Neutrophil (primary cell): ENCODE measurements around the gene DOK7.
"Not testable (repeated sequence)": the region's sequence is repeated elsewhere in the genome, so short reads cannot be mapped to it uniquely, and the experiment has no call there.

ENCODE experiments used
- H3K27ac ChIP-seq: fragments of 200-600 bp; sonication (generic); 2 replicates; pipeline ENCODE4 v1.5.1; 2016; ENCODE audit warnings: mild to moderate bottlenecking, moderate library complexity
- H3K27me3 ChIP-seq: fragments of 200-600 bp; sonication (generic); 2 replicates; pipeline ENCODE4 v1.6.0; 2016; ENCODE audit warnings: mild to moderate bottlenecking
- H3K36me3 ChIP-seq: fragments of 200-600 bp; sonication (generic); 2 replicates; pipeline ENCODE4 v1.5.1; 2017
- H3K4me1 ChIP-seq, 2 experiments: fragments of 200-600 bp in 1 of 2; sonication (generic) in 1 of 2; 1 replicate in 1 of 2; 2 replicates in 1 of 2; pipeline versions ENCODE4 v1.5.1 to v1.6.1; 2013 to 2016; ENCODE audit warnings: low read depth in 1 of 2, low read length in 1 of 2, mild to moderate bottlenecking in 1 of 2, moderate library complexity in 1 of 2; ENCODE audit not compliant: control insufficient read depth in 1 of 2, insufficient read depth in 1 of 2
- H3K4me3 ChIP-seq, 2 experiments: fragments of 200-600 bp in 1 of 2; sonication (generic) in 1 of 2; 1 replicate in 1 of 2; 2 replicates in 1 of 2; pipeline ENCODE4 v1.5.1; 2013 to 2016; ENCODE audit warnings: low read depth in 1 of 2, low read length in 1 of 2, mild to moderate bottlenecking in 1 of 2, moderate library complexity in 1 of 2
- H3K9me3 ChIP-seq: fragments of 200-600 bp; sonication (generic); 2 replicates; pipeline ENCODE4 v1.5.1; 2016
- TF ChIP-seq, protein P1 (sequence below): fragments of 200-600 bp; sonication (generic); IDR thresholded peaks from 2 replicates; pipeline ENCODE4 v1.5.1; 2016; ENCODE audit warnings: antibody characterized with exemption

DOK7 gene

DNA sequence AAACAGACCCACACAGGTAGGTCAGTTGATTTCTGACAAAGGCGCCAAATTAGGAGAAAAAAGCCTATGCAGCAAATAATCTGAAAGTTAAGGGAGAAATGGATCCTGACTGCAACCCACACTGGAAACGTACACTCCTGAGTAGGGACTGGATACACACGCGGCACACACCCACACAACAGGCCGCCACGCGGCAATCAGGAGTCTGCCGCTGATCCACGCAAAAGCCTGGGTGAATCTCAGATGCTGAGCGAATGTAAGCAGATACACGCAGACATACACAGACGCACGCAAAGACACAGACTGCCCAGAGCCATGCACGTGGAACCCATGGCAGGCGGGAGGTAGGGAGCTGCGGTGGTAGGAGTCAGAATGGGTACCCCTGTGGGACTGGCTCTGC, 47.4 kb downstream of the DOK7 start:
- peaks cover 11 to 14% of the 10 kb centered on the region in 2 experiments for H3K4me1 ChIP-seq
- TF ChIP-seq, protein P1, sequence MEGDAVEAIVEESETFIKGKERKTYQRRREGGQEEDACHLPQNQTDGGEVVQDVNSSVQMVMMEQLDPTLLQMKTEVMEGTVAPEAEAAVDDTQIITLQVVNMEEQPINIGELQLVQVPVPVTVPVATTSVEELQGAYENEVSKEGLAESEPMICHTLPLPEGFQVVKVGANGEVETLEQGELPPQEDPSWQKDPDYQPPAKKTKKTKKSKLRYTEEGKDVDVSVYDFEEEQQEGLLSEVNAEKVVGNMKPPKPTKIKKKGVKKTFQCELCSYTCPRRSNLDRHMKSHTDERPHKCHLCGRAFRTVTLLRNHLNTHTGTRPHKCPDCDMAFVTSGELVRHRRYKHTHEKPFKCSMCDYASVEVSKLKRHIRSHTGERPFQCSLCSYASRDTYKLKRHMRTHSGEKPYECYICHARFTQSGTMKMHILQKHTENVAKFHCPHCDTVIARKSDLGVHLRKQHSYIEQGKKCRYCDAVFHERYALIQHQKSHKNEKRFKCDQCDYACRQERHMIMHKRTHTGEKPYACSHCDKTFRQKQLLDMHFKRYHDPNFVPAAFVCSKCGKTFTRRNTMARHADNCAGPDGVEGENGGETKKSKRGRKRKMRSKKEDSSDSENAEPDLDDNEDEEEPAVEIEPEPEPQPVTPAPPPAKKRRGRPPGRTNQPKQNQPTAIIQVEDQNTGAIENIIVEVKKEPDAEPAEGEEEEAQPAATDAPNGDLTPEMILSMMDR: no peak
- H3K9me3 ChIP-seq: no peaks in the 10 kb centered on the region
- H3K27me3 ChIP-seq: no peaks in the 10 kb centered on the region
- H3K36me3 ChIP-seq: peaks cover 98% of the 10 kb centered on the region
- H3K4me3 ChIP-seq: no peak overlapping the region
- H3K27ac ChIP-seq: no peak overlapping the region

DNA sequence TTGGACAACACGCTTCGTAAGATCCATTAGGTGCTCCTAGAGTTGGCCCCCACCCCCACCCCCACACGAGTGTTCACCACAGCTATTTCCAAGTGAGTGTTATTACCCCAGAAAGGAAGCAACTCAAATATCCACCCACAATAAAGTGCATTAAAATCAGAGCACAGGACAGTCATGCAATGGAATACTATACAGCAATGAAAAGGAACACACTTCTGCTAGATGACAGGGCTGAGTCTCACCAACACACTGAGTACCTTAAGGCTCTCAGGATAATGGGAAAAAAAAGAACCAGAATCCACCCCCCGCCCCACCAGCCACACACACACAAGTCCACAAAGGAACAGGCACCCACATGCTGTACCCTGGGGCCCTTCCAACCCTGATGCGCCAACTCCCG, 48.1 kb downstream of the DOK7 start:
- TF ChIP-seq, protein P1: no peak
- Histone ChIP-seq H3K36me3 (peaks cover 98% of the 10 kb centered on the region), H3K27me3 (no peaks in the 10 kb centered on the region), H3K27ac (no peak overlapping the region), H3K9me3 (no peaks in the 10 kb centered on the region), H3K4me3 (no peak overlapping the region), H3K4me1 (peaks cover 11 to 14% of the 10 kb centered on the region in 2 experiments)

DNA sequence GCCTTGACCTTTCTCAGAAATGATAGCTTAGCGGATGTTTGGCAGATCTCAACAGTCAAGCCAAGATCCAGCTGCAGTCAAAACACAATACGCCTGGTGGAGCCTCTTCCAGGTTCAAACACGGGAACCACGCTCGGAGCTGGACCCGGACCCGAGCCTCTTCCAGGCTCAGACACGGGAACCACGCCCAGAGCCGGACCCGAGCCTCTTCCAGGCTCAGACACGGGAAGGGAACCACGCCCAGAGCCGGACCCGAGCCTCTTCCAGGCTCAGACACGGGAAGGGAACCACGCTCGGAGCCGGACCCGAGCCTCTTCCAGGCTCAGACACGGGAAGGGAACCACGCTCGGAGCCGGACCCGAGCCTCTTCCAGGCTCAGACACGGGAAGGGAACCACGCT, 48.5 kb downstream of the DOK7 start:
- not testable (repeated sequence) for H3K27me3 ChIP-seq, H3K4me3 ChIP-seq, H3K9me3 ChIP-seq, H3K27ac ChIP-seq
- peaks cover 11 to 14% of the 10 kb centered on the region in 2 experiments for H3K4me1 ChIP-seq
- peaks cover 98% of the 10 kb centered on the region for H3K36me3 ChIP-seq

DNA sequence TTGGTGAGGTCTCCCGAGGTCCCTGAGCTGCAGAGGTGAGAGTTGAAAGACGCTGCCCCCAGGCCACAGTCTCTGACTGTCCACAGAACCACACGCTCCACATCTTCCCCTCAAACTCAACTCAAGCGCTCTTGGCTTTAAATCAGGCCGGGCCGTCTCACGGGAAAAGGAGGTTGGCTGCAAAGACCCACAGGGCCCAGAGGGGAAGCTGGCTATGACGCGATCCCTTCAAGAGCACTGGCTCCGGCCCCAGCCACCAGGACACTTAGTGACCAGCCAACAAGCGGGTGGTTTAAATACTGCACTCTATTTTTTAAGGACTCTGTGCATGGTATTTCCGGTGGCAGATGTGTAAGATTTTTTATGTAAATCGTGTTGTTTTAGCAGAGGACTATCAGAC, 49.2 kb downstream of the DOK7 start:
- Histone ChIP-seq H3K27ac (no peak overlapping the region), H3K36me3 (peaks cover 98% of the 10 kb centered on the region), H3K9me3 (no peaks in the 10 kb centered on the region), H3K4me1 (peaks cover 11 to 14% of the 10 kb centered on the region in 2 experiments), H3K4me3 (no peak overlapping the region), H3K27me3 (no peaks in the 10 kb centered on the region)
- TF ChIP-seq, protein P1: no peak

DNA sequence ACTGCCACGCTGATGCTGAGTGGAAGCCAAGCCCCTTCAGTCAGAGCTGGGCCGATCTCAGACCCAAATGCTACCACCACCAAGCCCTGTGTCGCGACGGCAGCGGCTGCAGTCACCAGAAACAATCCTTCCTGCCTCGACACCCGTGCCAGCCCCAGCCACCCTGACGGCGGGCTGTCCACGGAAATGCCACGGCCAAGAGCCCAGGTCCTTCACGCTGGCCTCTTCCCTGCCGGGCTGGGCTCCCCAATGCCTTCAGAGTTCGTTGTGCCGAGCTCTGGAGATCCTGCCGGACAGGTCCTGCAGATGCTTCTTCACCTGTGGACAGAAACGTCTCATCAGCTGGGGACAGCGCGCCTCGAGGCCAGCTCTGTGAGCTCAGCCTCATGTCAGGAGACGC, 49.6 kb downstream of the DOK7 start:
- H3K27ac ChIP-seq: peak overlapping the region; percentile 23

DNA sequence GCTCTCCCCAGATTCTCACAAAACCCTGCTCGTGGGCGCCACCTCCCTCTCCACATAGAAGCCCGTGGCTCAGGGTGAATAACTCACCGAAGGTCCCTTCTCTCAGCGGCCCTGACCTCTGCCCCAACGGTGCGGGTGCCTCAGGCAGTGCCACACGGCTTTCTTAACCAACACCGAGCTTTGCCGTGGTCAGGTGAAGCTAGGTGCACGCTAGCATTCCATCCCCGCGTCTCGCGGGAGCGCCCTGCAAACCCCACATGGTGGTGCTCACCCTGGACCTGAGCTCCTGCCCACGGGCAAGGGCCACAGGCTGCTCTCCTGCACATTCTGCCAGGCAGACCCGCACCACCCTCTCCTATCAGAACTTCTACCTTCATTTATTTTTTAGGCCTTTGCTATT, 50.7 kb downstream of the DOK7 start:
- peaks cover 98% of the 10 kb centered on the region for H3K36me3 ChIP-seq
- no peak overlapping the region for H3K27ac ChIP-seq
- TF ChIP-seq, protein P1: no peak
- no peaks in the 10 kb centered on the region for H3K27me3 ChIP-seq
- H3K4me3 ChIP-seq: no peak overlapping the region
- H3K4me1 ChIP-seq: peaks cover 2 to 5% of the 10 kb centered on the region in 2 experiments
- H3K9me3 ChIP-seq: no peaks in the 10 kb centered on the region

More for the DNA sequence above, 49.6 kb downstream of the DOK7 start:
- H3K4me3 ChIP-seq: no peak overlapping the region
- H3K4me1 ChIP-seq: peaks cover 11 to 14% of the 10 kb centered on the region in 2 experiments
- TF ChIP-seq, protein P1: no peak
- peaks cover 98% of the 10 kb centered on the region for H3K36me3 ChIP-seq
- no peaks in the 10 kb centered on the region for H3K9me3 ChIP-seq
- no peaks in the 10 kb centered on the region for H3K27me3 ChIP-seq
